HG02970 (cell line): Measurements from ENCODE around the gene MEIOB.
"Not testable (repeated sequence)": the region's sequence is repeated elsewhere in the genome, so short reads cannot be mapped to it uniquely, and the experiment has no call there.

Experiments used
- ATAC-seq: cut with Tn5 transposase; IDR thresholded peaks from one replicate; pipeline ENCODE4 v1.9.1; 2021; ENCODE audit warnings: mild to moderate bottlenecking, moderate library complexity, moderate number of reproducible peaks; ENCODE audit not compliant: unreplicated experiment, low FRiP score

Gene MEIOB

GRCh38 chr16:1908184-1908583 lies 36.2 kb upstream of the MEIOB start:
- no peak for ATAC-seq

GRCh38 chr16:1907226-1907860 lies 35.4 kb upstream of the MEIOB start:
- no peak for ATAC-seq

- ATAC-seq = no peak
Measured at GRCh38 chr16:1906846-1907165, 34.8 kb upstream of the MEIOB start.

GRCh38 chr16:1906055-1906845 lies 34.3 kb upstream of the MEIOB start:
- no peak for ATAC-seq

GRCh38 chr16:1903845-1904840 lies 32.2 kb upstream of the MEIOB start:
- no peak for ATAC-seq

- no peak for ATAC-seq
Measured at GRCh38 chr16:1903220-1903574, 31.2 kb upstream of the MEIOB start.

GRCh38 chr16:1902547-1903219 lies 30.7 kb upstream of the MEIOB start:
- ATAC-seq = no peak

GRCh38 chr16:1900452-1900774 lies 28.4 kb upstream of the MEIOB start:
- no peak for ATAC-seq

- ATAC-seq = no peak
Measured at GRCh38 chr16:1899641-1900451, 27.9 kb upstream of the MEIOB start.

- not testable (repeated sequence) for ATAC-seq
Measured at GRCh38 chr16:1897692-1898091, 25.7 kb upstream of the MEIOB start.

- ATAC-seq = no peak
Measured at GRCh38 chr16:1895949-1896675, 24.1 kb upstream of the MEIOB start.

- no peak for ATAC-seq
Measured at GRCh38 chr16:1895068-1895467, 23.1 kb upstream of the MEIOB start.

GRCh38 chr16:1890708-1891050 lies 18.7 kb upstream of the MEIOB start:
- no peak for ATAC-seq

GRCh38 chr16:1890024-1890707 lies 18.2 kb upstream of the MEIOB start:
- no peak for ATAC-seq

GRCh38 chr16:1887711-1888354 lies 15.9 kb upstream of the MEIOB start:
- ATAC-seq = no peak

- no peak for ATAC-seq
Measured at GRCh38 chr16:1884889-1885288, 12.9 kb upstream of the MEIOB start.

GRCh38 chr16:1884155-1884760 lies 12.3 kb upstream of the MEIOB start:
- ATAC-seq = no peak

GRCh38 chr16:1881172-1881571 lies 9.2 kb upstream of the MEIOB start:
- not testable (repeated sequence) for ATAC-seq
